HepG2 (cell line): Measurements from ENCODE around the gene C9orf43. TPM values are rescaled to one million over a fixed set of nuclear protein-coding genes. Genes with fewer than 3 reads are reported as not detected.

Experiments used
- CCAR2 ChIP-seq: fragments of 200-400 bp; formaldehyde crosslinking; optimal IDR thresholded peaks from 2 replicates; pipeline ENCODE3; 2018; ENCODE audit warnings: low read depth, mild to moderate bottlenecking, low read length, moderate library complexity
- ELF3 ChIP-seq: IDR thresholded peaks from 2 replicates; pipeline ENCODE4 v1.6.1; 2016; ENCODE audit warnings: missing genetic modification reagents, missing compliant biosample characterization
- FOXK2 ChIP-seq: fragments of 450-650 bp; IDR thresholded peaks from 2 replicates; pipeline ENCODE4 v1.6.1; 2016
- GABPA ChIP-seq, 2 experiments: IDR thresholded peaks; 2 replicates each; pipeline ENCODE4 v1.6.1; 2011 to 2016; ENCODE audit warnings: low read depth in 2 of 2, low read length in 1 of 2, missing biosample characterization in 1 of 2, missing genetic modification characterization in 1 of 2
- GPN1 ChIP-seq: sonication (generic); formaldehyde crosslinking; IDR thresholded peaks from 2 replicates; pipeline ENCODE4 v1.5.1; 2020; ENCODE audit warnings: missing genetic modification reagents, borderline replicate concordance
- KLF6 ChIP-seq: IDR thresholded peaks from 2 replicates; pipeline ENCODE4 v1.8.0; 2016; ENCODE audit warnings: missing biosample characterization, missing genetic modification reagents
- NR2C2 ChIP-seq: sonication (generic); formaldehyde crosslinking; IDR thresholded peaks from 2 replicates; pipeline ENCODE4 v1.4.0; 2020; ENCODE audit warnings: missing genetic modification reagents, mild to moderate bottlenecking, moderate library complexity, borderline replicate concordance
- POLR2A ChIP-seq, 2 experiments: IDR thresholded peaks; 2 replicates each; pipeline ENCODE4 v1.6.1; 2011; ENCODE audit warnings: low read depth in 2 of 2, low read length in 2 of 2, mild to moderate bottlenecking in 1 of 2, moderate library complexity in 1 of 2; ENCODE audit not compliant: insufficient read depth in 1 of 2
- RCOR2 ChIP-seq: IDR thresholded peaks from 2 replicates; pipeline ENCODE4 v1.6.1; 2016; ENCODE audit warnings: missing biosample characterization, missing genetic modification reagents
- SIN3B ChIP-seq: fragments of 150-350 bp; IDR thresholded peaks from 2 replicates; pipeline ENCODE4 v1.6.1; 2014; ENCODE audit warnings: low read length
- SNRNP70 ChIP-seq: fragments of 200-400 bp; formaldehyde crosslinking; IDR thresholded peaks from 2 replicates; pipeline ENCODE4 v1.6.1; 2017; ENCODE audit warnings: mild to moderate bottlenecking, low read depth, low read length, moderate library complexity
- SP1 ChIP-seq, 2 experiments: fragments of 450-650 bp in 1 of 2; sonication (generic) in 1 of 2; formaldehyde crosslinking in 1 of 2; IDR thresholded peaks; 2 replicates each; pipeline versions ENCODE4 v1.4.0 to v1.6.1; 2016 to 2020; ENCODE audit warnings: missing genetic modification reagents in 1 of 2
- ZFAT ChIP-seq: sonication (generic); formaldehyde crosslinking; conservative IDR thresholded peaks from 2 replicates; pipeline ENCODE4 v1.8.1; 2023; ENCODE audit warnings: missing genetic modification reagents, inconsistent platforms
- ZFP37 ChIP-seq: sonication (generic); formaldehyde crosslinking; IDR thresholded peaks from 2 replicates; pipeline ENCODE4 v1.4.0; 2020; ENCODE audit warnings: missing genetic modification reagents, borderline replicate concordance
- ZFP90 ChIP-seq: sonication (generic); formaldehyde crosslinking; IDR thresholded peaks from 2 replicates; pipeline ENCODE4 v1.8.0; 2022; ENCODE audit warnings: missing genetic modification reagents, mild to moderate bottlenecking, inconsistent platforms, borderline replicate concordance
- ZNF605 ChIP-seq: sonication (generic); formaldehyde crosslinking; IDR thresholded peaks from 2 replicates; pipeline ENCODE4 v1.8.0; 2022; ENCODE audit warnings: mild to moderate bottlenecking, missing genetic modification reagents
- ZNF724P ChIP-seq: sonication (generic); formaldehyde crosslinking; IDR thresholded peaks from 2 replicates; pipeline ENCODE4 v1.8.0; 2022; ENCODE audit warnings: missing genetic modification reagents, borderline replicate concordance
- polyA plus RNA-seq, 8 experiments: library from polyadenylated mRNA; depleted of rRNA in 3 of 8; stranded (reverse) in 7 of 8; unstranded in 1 of 8; fragments of >200 nt; fragmentation: Illumina TruSeq in 4 of 8; extraction: Trizol in 4 of 8; gene quantifications; 2 replicates each; pipeline versions ENCODE4 v1.2.1 to v1.2.3, GENCODE V29; 2011 to 2016; ENCODE audit warnings: low read depth in 4 of 8, missing spikeins in 1 of 8, mixed read lengths in 1 of 8; ENCODE audit not compliant: insufficient read depth in 1 of 8
- total RNA-seq, 5 experiments: library from RNA; depleted of rRNA; stranded (reverse); fragments of >200 nt; fragmentation: Illumina TruSeq; extraction: Trizol; gene quantifications; 2 replicates each; pipeline ENCODE4 v1.2.3, GENCODE V29; 2016; ENCODE audit warnings: low read depth in 1 of 5
- TF ChIP-seq, protein P1 (sequence below): sonication (generic); formaldehyde crosslinking; IDR thresholded peaks from 2 replicates; pipeline ENCODE4 v1.4.0; 2020; ENCODE audit warnings: missing genetic modification reagents, mild to moderate bottlenecking, borderline replicate concordance
- TF ChIP-seq, protein P2 (sequence below): sonication (generic); formaldehyde crosslinking; IDR thresholded peaks from 2 replicates; pipeline ENCODE4 v1.4.0; 2020; ENCODE audit warnings: mild to moderate bottlenecking, low read depth, missing genetic modification reagents
- TF ChIP-seq, protein P3 (sequence below): sonication (generic); formaldehyde crosslinking; IDR thresholded peaks from 2 replicates; pipeline ENCODE4 v1.4.0; 2020; ENCODE audit warnings: missing genetic modification reagents, borderline replicate concordance
- TF ChIP-seq, protein P4 (sequence below): sonication (generic); formaldehyde crosslinking; conservative IDR thresholded peaks from 2 replicates; pipeline ENCODE4 v1.4.0; 2020; ENCODE audit warnings: missing genetic modification reagents

Gene C9orf43
- total and polyA plus RNA-seq, 2 of the 13 experiments (the other 11 are each of a cell fraction or from before 2014, with no cell fraction given) = 0.24 to 0.31 TPM

DNA sequence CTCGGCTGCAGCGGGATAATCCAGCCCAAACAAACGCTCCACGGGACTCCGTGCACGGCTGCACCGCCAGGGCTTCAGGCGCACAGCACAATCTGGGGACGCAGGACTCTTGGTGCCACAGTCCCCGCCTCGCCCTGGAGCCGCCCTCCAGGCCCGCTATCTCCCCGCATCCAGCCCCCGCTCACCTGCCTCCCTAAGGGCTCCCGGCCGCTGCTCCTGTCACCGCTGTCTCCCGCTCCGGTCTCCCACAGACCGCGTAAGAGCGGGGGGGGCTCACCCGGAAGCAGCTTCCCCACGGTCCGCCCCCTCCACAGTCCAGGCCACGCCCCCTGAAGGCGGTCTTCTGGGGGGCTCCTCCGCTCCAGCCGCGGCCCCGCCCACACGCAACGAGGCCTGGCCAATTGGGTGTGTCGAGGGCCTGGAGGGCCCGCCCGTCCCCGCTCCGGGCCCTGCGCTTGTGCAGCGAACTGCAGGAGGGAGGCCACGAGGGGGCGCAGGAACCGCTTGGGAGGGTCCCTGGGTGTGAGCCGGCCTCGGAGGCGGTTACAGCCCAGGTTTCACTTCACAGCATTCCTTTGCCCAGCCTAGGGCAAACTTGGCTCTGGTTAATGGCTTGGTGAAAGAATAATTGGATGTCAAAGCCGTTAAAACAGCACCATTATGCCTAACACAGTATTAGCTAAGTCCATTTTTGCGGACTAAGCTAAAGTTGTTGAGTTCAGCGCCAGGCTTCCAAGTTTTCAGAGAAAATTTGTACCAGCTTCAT is 9.3 kb upstream of the C9orf43 start, which contains the start of gene ALAD (continued):
- no peak for TF ChIP-seq SIN3B
- peak; percentile 45 for TF ChIP-seq CCAR2
- TF ChIP-seq, protein P1, sequence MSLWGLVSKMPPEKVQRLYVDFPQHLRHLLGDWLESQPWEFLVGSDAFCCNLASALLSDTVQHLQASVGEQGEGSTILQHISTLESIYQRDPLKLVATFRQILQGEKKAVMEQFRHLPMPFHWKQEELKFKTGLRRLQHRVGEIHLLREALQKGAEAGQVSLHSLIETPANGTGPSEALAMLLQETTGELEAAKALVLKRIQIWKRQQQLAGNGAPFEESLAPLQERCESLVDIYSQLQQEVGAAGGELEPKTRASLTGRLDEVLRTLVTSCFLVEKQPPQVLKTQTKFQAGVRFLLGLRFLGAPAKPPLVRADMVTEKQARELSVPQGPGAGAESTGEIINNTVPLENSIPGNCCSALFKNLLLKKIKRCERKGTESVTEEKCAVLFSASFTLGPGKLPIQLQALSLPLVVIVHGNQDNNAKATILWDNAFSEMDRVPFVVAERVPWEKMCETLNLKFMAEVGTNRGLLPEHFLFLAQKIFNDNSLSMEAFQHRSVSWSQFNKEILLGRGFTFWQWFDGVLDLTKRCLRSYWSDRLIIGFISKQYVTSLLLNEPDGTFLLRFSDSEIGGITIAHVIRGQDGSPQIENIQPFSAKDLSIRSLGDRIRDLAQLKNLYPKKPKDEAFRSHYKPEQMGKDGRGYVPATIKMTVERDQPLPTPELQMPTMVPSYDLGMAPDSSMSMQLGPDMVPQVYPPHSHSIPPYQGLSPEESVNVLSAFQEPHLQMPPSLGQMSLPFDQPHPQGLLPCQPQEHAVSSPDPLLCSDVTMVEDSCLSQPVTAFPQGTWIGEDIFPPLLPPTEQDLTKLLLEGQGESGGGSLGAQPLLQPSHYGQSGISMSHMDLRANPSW (CRISPR knock-in tag) = no peak
- peak; percentile 86; the same call in 1 of the 2 replicates for TF ChIP-seq ZFP37
- peak; percentile 88 for TF ChIP-seq ZNF605
- peak in 1 of 2 experiments; percentile 77; a peak in 2 of 4 replicates for TF ChIP-seq POLR2A (IDR thresholded peaks at IDR 0.05; ENCODE audit: insufficient read depth in 1 of 2, low read depth in 2 of 2, low read length in 2 of 2)
- TF ChIP-seq GABPA (IDR thresholded peaks at IDR 0.05; ENCODE audit: low read depth, low read length) = peak; percentile 49
- peak; percentile 87 for TF ChIP-seq GABPA (CRISPR knock-in tag; IDR thresholded peaks at IDR 0.05; ENCODE audit: low read depth)
- TF ChIP-seq GPN1 (CRISPR knock-in tag) = no peak
- peak; percentile 92 for TF ChIP-seq NR2C2 (CRISPR knock-in tag)
- TF ChIP-seq, protein P2, sequence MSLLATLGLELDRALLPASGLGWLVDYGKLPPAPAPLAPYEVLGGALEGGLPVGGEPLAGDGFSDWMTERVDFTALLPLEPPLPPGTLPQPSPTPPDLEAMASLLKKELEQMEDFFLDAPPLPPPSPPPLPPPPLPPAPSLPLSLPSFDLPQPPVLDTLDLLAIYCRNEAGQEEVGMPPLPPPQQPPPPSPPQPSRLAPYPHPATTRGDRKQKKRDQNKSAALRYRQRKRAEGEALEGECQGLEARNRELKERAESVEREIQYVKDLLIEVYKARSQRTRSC (CRISPR knock-in tag) = no peak
- no peak for TF ChIP-seq ZFAT
- peak; percentile 86; the same call in 1 of the 2 replicates for TF ChIP-seq ZFP90
- TF ChIP-seq ZNF724P (CRISPR knock-in tag) = no peak
- TF ChIP-seq ELF3 = peak; percentile 92
- TF ChIP-seq RCOR2 (CRISPR knock-in tag) = peak; percentile 75; the same call in 1 of the 2 replicates
- TF ChIP-seq SP1 (IDR thresholded peaks at IDR 0.05) = no peak
- peak; percentile 94 for TF ChIP-seq SP1 (CRISPR knock-in tag; IDR thresholded peaks at IDR 0.05)
- TF ChIP-seq, protein P3, sequence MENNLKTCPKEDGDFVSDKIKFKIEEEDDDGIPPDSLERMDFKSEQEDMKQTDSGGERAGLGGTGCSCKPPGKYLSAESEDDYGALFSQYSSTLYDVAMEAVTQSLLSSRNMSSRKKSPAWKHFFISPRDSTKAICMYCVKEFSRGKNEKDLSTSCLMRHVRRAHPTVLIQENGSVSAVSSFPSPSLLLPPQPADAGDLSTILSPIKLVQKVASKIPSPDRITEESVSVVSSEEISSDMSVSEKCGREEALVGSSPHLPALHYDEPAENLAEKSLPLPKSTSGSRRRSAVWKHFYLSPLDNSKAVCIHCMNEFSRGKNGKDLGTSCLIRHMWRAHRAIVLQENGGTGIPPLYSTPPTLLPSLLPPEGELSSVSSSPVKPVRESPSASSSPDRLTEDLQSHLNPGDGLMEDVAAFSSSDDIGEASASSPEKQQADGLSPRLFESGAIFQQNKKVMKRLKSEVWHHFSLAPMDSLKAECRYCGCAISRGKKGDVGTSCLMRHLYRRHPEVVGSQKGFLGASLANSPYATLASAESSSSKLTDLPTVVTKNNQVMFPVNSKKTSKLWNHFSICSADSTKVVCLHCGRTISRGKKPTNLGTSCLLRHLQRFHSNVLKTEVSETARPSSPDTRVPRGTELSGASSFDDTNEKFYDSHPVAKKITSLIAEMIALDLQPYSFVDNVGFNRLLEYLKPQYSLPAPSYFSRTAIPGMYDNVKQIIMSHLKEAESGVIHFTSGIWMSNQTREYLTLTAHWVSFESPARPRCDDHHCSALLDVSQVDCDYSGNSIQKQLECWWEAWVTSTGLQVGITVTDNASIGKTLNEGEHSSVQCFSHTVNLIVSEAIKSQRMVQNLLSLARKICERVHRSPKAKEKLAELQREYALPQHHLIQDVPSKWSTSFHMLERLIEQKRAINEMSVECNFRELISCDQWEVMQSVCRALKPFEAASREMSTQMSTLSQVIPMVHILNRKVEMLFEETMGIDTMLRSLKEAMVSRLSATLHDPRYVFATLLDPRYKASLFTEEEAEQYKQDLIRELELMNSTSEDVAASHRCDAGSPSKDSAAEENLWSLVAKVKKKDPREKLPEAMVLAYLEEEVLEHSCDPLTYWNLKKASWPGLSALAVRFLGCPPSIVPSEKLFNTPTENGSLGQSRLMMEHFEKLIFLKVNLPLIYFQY (CRISPR knock-in tag) = peak; percentile 62; the same call in 1 of the 2 replicates
- TF ChIP-seq, protein P4, sequence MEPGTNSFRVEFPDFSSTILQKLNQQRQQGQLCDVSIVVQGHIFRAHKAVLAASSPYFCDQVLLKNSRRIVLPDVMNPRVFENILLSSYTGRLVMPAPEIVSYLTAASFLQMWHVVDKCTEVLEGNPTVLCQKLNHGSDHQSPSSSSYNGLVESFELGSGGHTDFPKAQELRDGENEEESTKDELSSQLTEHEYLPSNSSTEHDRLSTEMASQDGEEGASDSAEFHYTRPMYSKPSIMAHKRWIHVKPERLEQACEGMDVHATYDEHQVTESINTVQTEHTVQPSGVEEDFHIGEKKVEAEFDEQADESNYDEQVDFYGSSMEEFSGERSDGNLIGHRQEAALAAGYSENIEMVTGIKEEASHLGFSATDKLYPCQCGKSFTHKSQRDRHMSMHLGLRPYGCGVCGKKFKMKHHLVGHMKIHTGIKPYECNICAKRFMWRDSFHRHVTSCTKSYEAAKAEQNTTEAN = peak; percentile 56; the same call in 1 of the 2 replicates
- TF ChIP-seq FOXK2 = no peak
- no peak for TF ChIP-seq SNRNP70
- TF ChIP-seq KLF6 (CRISPR knock-in tag) = 0 out of 2 replicates have a peak, but pooled peaks have one; percentile 53
